Left ventricle myocardium superior (tissue), 1 donor: ENCODE results near the gene PLXNC1. TPM values are rescaled to one million over a fixed set of nuclear protein-coding genes. Genes with fewer than 3 reads are reported as not detected.
A peak's percentile ranks its signal among the peaks of the same experiment; 100 is the strongest.

Source experiments
- ATAC-seq: fragments of 200-7000 bp; cut with Tn5 transposase; one replicate; pipeline ENCODE4 v1.9.1; 2020; ENCODE audit warnings: mild to moderate bottlenecking, moderate library complexity
- DNase-seq: peaks from one replicate; pipeline ENCODE4 v3.0.0-alpha.2; 2020
- intact Hi-C: fragments of 100-400 bp; cut with micrococcal nuclease; formaldehyde crosslinking; loops from one replicate; pipeline ENCODE4 v1.11.0; 2022
- total RNA-seq: library from RNA; stranded (reverse); fragmentation: NEBNext Ultra II Directional; extraction: Animal tissue kit (Norgen Biotek cat#: 25700); gene quantifications from one replicate; pipeline ENCODE4 v1.2.1, GENCODE V29; 2021
- donor health status: DM: no; HTN: yes; CAD: no; lungs with severe emphysema.

PLXNC1 gene
- total RNA-seq, 1 donor from 2014 or later: 4.4 TPM

DNA sequence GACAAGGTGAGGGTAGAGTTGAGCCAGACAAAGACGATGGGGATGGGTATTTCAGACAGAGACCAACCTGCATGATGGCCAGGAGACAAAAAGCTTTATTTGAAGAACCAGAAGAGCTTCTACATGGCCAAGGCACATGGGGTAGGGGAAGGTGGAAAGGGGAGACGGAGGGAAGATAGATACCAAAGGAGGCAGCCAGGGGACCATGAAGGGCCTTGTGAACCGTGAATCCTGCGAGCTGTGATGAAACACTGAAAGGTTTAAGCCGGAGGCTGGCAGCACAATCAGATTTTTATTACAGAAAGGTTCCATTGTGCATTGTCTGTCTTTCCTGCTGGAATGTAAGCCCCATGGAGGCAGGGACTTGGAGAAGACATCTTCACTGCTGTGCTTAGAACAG is 72.4 kb downstream of the PLXNC1 start:
- no peak for DNase-seq
- no peak for ATAC-seq
- intact Hi-C loops: no loop called here

DNA sequence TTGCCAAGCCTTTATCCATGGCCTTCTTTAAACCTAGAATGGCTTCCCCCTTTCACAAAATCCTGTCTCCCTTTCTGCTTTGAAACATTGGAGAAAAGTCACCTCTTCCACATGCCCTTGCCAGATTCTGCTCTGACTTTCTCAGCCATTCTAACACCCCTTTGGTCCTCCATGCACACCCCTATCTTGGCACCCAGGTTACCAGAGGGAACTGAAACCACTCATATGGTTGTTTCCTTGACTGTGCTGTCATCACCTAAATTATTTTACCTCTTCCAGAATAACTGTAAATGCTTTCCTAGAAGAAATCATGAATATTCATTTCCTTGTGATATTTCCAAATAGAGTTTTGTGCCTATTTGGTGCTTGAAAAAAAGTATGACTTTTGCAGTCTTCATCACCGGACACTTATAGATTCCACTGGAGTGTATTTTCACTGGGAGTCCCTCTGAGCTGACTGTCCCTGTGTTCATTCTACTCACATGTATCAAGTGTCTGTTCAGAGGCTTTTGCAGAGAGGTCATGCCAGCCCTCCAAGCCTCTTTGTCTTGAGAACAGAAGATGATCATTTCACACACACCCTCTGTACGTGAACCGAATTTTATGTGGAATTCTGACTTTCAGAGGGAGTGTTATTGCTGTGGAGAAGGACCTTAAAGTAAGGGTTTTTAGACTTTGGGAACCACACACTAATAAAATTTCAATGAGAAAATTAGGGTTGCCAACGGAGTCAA is 74.1 kb downstream of the PLXNC1 start:
- DNase-seq: no peak
- no peak for ATAC-seq
- intact Hi-C loops: no loop called here

DNA sequence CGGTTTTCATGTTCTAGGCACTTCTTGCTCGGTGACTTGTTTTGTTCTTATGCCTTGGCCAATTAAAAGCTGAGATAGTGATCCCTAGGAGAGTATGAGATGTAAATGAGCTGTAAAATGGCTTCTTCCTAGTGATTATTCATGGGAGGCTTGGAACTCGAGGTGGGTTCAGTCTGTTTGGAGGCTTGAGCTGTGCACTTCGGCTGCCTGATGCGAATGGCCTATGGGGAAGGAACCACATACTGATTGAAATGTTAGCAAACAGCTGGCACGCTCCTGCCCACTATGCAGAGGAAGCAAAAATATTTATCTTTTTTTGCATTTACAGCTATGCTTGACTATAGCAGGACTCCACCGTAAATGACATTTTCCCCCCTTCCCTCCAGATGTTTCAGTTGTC is 75.5 kb downstream of the PLXNC1 start:
- intact Hi-C loops: no loop called here
- ATAC-seq: no peak
- DNase-seq: no peak

DNA sequence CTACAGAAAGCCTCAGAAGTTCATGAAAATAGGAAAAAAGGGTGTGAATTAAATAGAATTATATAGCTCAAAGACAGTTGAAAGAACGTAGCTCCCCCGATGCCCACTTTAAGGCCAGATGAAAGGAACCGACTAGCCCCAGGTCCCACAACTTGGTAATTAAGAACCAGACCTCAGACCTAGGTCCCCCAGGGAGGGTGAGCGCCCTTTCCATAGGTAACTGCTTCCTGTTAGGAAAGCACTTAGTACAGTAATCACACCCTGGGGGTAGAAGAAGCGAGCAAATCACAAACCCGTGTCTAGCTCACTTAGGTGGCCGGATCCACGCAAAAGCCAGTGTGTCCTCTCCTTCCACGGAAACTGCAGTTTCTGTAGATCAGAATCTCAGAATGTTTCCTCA is 77.1 kb downstream of the PLXNC1 start:
- intact Hi-C loops: no loop called here
- no peak for DNase-seq
- ATAC-seq: no peak

DNA sequence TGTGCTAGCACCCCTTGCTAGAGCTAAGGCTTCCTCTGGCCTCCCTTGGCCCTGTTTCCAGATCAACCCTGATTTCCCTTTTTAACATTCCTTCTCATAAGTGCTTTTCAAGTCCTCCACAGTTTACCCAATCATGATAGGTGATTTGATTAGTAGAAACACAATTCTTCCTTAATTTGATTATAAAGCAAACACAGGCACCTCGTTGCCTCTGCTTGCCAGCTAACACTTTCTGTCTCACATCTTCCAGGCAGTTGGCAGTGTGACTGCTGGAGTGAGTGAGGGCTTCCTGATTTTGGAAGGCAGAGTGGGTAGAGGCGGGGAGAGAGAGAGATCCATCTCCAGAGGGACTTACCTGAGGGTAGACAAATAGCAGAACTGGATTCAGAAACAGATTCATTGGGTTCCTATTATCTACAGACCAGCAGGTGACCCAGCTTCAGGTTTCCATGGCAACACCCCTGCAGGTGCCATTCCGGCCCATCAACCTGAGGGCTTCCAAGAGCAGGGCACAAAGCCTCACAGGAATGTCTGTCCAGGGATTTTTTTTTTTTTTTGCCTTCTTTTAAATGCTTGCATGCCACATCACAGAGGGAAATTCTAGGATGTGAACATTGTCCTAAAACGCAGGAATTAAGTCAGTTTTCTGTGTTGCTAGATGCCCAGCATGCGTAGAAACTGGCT is 77.7 kb downstream of the PLXNC1 start:
- intact Hi-C loops: no loop called here
- no peak for ATAC-seq

DNA sequence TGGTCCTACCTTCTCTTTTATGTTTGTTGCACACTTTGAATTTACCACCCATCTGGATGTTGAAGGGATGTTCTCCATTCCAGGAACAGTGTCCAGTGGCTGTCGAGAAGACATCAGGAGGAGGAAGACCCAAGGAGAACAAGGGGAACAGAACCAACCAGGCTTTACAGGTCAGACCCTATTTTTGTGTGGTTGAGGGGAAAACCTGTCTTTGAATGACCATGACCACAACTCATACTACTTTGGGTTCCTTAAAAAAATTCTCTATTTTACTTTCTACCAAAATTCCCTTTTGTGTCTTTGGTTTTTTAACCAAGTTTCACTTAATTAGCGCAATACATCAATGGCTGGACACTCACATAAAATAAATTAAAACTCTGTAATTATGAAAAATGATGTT is 78.7 kb downstream of the PLXNC1 start:
- ATAC-seq: no peak
- intact Hi-C loops: no loop called here
- DNase-seq: no peak

More for the DNA sequence above, 77.7 kb downstream of the PLXNC1 start:
- DNase-seq: no peak

DNA sequence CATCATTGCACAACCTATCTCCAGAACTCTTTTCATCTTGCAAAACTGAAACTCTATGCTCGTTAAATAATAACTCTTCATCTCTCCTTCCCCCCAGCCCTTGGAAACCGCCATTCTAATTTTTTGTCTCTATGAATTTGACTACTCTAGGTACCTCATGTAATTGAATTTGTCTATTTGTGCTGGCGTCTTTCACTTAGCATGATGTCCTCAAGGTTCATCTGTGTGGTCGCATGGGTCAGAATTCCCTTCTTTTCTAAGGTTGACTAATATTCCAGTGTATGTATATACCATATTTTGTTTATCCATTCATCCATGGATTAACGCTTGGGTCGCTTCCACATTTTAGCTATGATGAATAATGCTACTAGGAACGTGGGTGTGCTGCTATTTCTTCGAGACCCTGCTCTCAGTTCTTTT is 80.1 kb downstream of the PLXNC1 start:
- no peak for ATAC-seq
- intact Hi-C loops: no loop called here
- no peak for DNase-seq

DNA sequence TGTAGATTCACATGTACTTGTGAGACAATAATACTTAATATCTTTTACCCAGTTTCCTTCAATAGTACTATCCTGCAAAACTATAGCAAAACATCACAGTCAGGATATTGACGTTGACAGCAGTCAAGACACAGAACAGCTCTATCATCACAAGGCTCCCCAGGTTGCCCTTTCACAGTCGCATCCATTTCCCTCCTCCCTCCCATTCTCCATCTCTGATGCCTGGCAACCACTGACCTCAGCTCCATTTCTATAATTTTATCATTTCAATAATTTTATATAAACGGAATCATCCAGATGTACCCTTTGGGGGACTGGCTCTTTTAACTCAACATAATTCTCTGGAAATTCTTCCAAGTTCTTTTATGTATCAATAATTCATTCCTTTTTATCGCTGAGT is 81.5 kb downstream of the PLXNC1 start:
- intact Hi-C loops: no loop called here
- ATAC-seq: no peak

DNA sequence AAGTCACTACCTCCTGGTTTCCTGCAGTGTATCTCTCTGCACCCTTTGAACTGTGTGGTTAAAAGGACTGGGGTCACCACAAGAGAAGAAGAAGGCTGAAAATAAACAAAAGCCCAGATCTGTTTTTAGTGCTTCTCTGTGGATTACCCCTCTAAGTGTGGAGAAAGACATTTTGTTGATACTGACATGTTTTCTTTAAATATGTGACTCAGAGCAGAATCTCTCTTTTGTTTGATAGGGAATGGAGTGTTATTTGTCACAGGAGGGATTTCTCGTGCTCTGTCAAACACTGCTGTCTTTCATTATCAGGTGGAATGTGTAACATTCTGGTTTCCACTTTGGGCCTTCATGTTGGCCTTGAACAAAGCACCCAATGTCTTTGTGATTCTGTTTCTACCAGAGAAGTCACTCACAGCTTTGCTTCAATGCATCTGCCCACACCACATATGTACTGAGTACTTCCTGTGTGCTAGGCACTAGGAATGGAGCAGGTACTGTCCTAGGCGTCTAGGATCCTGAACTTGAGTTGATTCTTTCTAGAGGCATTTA is 82.1 kb downstream of the PLXNC1 start:
- DNase-seq (no peak), ATAC-seq (no peak)
- intact Hi-C loops: no loop called here

More for the DNA sequence above, 81.5 kb downstream of the PLXNC1 start:
- no peak for DNase-seq

DNA sequence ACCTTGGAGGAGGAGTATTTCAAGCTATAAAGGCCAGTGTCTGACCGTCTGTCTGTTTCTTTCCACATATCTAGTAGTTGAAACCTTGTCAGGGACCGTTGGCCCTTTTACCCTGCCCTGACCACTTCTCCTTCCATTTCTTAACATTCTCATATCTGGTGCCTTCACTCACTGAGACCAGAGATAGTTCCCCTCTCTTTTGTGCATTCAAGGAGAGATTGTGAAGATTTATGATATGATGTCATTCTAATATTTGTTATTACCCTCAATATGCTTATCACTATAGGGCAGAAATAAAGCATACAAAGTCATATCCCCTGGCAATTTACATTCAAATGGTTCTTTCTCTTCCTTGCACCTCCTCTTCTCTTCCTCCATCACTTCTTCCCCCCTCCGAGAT is 83.3 kb downstream of the PLXNC1 start:
- ATAC-seq (no peak), DNase-seq (no peak)
- intact Hi-C loops: no loop called here

DNA sequence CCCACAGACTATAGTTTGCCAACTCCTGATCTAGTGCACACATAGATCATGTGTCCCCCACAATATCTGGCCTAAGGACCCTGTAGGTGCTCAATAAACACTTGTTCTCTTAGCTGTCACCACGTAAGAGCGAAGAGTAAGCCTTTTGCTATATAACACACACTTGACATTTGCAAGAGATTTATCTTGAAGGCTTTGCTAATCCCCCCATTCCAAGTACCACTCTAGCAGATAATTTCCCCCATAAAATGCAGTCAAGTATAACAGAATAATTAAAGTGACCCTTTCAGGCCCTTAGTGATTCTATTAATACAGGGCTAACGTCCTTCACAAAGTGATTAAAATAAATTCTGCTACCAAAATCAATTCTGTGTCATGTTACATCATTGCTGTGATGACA is 87.5 kb downstream of the PLXNC1 start:
- DNase-seq (no peak), ATAC-seq (no peak)
- intact Hi-C loops: no loop called here

DNA sequence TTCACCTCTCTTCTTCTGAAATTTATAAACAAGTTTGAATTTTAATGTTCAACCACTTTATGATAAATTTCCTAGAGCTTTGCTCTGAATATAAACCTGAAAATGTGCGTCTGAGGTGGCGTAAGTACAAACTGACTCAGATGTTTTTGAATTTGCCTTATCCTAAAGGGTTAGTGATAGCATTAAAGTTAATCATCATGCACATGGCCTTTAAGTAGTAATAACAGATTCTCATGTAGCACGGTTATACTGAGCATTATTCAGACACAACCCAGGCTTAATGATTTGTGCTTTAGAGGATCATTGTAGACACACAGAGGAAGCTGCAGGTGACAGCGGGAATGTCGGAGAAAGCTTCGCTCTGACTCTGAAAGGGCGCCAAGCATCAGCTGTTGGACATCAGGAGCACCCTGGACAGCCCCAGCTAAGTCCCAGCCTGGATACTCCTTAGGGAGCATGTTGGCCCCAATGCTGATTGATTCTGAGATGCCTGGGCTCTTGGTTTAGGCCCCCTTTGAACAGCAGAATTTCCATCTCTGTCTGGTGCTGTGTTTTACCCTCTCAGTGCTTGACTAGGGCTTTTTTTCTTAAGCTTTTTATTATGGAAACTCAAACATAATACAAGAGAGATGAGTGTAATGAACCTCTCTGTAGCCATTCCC is 91.1 kb downstream of the PLXNC1 start:
- DNase-seq: no peak
- intact Hi-C loops: no loop called here
- ATAC-seq: no peak

DNA sequence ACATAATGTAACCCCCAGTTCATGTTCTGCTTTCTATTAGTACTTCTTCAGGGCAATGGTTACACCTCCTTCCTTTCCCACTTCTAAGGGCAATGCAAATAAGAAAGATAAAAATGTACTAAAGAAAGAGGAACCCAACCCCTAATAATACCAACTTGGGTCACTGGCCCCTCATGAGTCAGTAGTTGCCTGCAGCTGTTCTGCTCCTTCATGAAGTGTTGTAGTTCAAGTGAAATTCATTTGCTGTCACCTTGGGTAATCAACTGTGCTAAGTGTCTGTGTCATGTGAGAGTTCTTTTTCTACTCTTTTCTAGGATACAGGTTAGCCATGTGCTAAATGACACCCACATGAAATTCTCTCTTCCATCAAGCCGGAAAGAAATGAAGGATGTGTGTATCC is 91.8 kb downstream of the PLXNC1 start:
- no peak for ATAC-seq

DNA sequence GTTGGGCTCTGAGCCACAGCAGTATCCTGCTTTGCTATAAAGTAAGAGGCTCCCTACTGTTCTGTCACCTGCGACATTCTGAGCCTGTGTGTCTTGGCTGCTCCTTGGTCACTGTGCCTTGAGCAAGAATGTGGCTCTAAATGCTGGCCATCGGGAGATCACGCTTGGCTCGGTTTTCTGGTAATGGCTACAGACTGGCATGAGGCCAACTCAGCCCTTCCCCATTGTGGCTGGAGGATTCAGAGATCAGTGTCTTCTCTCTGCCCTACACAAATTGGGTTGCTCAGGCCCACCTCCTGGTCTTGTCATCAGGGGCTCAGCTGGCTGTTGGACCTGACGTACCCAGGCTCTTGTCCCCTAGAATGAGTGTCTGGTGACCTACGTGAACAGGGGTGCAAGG is 94.5 kb downstream of the PLXNC1 start:
- ATAC-seq (no peak), DNase-seq (no peak)
- intact Hi-C loops: no loop called here

More for the DNA sequence above, 91.8 kb downstream of the PLXNC1 start:
- intact Hi-C loops: no loop called here
- no peak for DNase-seq

DNA sequence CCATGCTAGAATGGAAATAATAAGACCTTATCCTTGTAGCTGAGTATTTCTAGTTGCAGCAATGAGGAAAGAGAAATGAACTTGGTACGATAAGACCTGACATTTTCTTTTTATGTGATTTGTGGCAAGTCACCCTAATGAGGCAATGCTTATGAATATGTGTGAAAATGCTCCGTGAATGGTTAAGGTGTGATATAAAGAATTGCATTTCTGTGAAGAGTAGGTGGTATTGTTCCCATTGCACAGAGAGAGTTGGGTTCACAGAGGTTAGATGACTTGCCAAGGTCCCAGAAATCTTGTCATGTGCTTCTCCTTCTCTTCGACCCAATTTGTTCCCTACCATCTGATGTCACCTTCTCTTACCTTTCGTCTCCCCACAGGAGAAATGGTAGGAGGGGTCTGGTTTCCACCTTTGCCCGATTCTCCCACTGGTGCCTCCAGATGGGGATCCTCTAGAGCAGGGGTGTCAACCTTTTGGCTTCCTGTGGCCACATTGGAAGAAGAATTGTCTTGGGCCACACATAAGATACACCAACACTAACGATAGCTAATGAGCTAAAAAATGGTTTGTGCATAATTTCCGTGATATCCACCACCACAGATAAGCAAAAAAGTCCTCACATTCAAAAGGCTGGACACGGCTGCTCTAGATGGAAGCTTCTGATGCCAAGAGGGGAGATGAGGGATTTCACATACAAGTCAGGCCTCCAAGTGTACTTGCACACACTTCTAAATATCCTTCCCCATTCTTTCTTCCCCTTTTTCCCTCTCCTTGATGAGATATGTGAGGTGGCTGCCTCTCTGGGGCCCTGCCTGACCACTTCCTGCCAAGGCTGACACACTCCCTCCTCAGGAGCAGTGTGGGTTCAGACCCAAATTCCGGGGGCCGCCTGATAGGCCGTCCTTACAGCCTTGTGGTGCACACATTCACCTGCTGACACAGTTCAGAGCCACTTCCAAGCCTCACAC is 96.1 kb downstream of the PLXNC1 start:
- intact Hi-C loops: no loop called here
- DNase-seq (no peak), ATAC-seq (peak; percentile 47)

DNA sequence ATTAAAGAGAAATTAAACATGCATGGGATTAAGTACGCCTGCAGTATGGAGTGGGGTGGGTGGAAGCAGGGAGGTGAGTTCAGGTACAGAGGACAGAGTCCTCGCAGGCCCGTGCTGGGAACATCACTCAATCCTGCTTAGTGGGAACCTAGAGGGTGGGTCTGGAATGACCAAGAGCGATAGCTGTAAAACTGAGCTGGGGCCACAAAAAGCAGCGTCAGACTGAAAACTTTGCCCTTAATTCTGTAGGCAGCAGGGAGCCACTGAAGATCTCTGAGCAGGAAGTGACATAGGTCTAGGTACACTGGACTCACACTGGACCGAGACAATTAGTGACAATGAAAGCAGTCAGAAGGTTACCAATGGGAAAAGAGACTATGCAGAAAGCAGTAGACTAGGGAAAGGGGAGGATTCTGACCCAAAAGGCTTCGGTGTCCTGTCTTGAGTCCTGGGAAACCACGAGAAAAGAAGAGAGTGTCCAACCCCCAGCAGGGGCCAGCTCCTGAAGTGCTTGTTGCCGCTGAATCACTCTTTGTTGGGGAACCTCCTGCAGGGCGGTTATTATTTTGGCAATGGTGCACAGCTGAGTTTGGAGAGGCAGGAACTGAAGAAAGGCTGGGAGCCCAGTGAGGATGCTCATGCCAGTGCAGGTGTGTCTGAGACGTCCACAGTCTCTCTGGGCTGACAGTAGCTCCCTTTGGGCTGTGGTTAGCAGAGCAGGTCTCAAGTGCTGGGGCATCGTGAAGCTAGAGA is 97.4 kb downstream of the PLXNC1 start:
- intact Hi-C loops: no loop called here
- DNase-seq: no peak
- ATAC-seq: no peak

DNA sequence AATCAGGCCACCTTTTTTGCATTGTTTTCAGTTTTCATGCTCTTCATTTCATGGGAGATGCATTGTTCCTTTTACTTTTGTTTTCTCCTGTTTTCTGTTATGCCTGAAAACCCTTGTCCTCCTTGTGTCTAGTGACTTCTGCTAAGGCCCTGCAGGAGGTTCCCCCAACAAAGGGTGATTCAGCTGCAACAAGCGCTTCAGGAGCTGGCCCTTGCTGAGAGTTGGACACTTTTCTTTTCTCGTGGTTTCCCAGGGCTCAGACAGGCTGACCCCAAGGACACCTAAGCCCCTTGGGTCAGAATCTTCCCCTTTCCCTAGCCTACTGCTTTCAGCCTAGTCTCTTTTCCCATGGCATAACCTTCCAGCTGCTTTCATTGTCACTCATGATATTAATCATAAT is 98.9 kb downstream of the PLXNC1 start:
- no peak for DNase-seq
- intact Hi-C loops: no loop called here
- no peak for ATAC-seq

DNA sequence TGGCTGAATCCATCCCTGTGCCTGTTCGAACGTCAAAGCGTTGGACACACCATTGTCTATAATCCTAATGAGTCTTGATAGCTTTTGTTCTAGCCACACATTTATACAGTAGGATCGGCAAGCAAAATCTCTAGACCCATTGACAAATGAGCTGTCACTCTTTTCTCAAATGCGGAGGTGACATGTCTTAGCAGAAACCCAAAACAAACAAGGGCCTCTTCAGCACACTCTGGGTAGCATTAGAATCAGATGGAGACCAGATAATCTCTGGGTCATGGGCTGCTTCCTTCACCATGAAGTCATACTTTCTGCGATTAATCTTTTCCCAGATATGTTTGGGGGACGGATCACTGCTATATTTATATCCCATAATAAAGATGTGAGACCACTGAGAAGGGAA is 100.2 kb downstream of the PLXNC1 start:
- no peak for DNase-seq
- ATAC-seq: no peak
- intact Hi-C loops: no loop called here
